Fibroblast of skin of left quadriceps (primary cell): ENCODE data around the gene BMP2K.

Experiments used
- DNase-seq, 2 experiments: peaks; one replicate each; pipeline ENCODE4 v3.0.0-alpha.2; 2013; ENCODE audit warnings: low read depth in 2 of 2

The BMP2K gene

DNA sequence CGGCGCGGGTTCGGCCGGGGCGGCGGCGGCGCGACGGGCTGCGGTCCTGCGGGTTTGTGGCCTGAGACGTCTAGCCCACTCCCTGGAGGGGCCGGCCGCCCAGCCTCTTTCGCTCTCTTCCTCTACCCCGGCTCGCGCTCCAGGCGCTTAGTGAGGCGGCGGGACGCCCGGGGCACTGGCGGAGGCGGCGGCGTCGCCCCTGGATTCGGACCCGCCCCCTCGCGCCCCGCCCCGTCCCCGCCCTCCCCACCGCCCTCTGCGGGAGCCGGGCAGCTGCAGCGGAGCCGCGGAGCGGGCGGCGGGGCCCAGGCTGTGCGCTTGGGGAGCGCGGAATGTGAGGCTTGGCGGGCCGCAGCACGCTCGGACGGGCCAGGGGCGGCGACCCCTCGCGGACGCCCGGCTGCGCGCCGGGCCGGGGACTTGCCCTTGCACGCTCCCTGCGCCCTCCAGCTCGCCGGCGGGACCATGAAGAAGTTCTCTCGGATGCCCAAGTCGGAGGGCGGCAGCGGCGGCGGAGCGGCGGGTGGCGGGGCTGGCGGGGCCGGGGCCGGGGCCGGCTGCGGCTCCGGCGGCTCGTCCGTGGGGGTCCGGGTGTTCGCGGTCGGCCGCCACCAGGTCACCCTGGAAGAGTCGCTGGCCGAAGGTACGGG, at the start of gene BMP2K:
Gene BMP2K, plus strand, starts transcription at position 272 of the 650 bp plus-strand sequence. Its CDS starts 194 bp downstream, at position 466.
- DNase-seq = peak; percentile 61 to 63

DNA sequence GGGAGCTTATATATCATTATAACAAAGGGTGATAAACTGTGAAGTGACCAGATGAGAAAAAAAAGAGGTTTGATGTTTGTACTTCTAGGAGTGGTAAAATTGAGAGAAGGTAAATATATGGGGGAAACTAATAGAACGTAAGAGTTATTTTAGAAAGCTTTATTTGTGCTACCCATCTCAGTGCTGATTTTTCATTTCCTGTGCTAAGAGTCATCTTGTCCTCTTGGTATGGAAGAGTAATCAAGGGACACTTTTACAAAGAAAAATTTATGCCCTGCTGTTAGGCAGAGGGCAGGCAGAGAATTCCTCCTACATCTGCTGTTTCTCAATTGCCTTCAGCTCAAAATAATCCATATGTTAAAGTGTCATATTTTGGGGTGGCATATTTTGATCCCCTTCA, 49.6 kb upstream of the BMP2K start:
- no peak for DNase-seq

DNA sequence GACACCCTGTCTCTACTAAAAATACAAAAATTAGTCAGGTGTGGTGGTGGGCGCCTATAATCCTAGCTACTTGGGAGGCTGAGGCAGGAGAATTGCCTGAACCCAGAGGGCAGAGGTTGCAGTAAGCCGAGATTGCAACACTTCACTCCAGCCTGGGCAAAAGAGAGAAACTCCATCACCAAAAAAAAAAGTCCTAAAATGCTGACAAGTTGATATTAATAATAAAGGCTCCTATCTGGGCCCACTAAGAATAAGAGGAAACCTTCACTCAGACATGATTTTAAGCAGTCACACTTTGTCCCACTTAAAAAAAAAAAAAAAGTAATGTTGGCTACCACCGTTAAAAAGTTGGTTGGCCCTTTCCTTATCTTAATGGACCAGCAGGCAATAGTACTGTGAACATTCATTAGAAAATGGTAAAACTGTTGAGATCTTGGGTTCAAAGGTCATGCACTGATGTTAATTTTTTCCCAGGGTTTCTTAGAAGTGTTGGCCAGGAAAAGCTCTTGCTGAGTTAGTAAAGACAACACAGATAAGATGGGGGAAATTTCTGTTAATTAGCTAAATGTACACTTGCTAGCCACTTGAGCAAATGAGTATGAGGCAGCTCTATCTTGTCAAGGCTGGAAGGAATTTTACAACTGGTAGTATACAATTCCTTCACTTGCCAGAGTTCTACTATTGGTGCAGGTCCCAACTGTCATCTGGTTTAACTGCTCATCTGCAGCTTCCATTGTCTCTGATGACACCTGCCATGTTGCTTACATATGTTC, 43.6 kb upstream of the BMP2K start:
- DNase-seq = no peak

DNA sequence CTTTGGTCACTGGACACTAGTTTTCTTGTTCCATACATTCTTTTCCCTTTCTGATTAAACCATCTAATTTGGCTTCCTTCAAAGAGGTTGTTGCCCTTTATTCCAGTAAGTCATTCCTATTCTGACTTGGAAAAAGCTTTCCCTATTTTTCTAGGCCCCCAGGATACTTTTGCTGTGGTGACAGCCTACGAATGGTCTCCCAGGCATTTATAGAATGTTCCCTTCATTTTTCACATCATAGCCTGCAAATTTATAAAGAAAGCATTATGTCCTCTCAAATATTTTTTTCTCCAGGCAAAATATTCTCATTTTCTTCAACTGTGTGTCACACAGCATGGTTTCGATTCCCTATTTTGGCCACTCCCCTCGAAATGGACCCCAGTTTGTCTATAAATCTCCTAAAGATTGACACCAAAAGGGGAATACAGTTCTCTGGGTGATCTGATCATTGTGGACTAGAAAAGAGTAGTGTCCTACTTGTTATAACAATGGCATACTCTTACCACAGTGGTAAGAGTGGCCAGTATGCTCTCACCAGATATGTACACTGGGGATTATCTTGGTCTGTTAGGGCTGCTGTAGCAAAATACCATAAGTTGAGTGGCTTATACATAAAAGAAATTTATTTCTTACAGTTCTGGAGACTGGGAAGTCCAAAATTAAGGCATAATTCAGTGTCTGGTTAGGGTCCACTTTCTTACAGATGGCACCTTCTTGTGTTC, 41.5 kb upstream of the BMP2K start:
- no peak for DNase-seq

DNA sequence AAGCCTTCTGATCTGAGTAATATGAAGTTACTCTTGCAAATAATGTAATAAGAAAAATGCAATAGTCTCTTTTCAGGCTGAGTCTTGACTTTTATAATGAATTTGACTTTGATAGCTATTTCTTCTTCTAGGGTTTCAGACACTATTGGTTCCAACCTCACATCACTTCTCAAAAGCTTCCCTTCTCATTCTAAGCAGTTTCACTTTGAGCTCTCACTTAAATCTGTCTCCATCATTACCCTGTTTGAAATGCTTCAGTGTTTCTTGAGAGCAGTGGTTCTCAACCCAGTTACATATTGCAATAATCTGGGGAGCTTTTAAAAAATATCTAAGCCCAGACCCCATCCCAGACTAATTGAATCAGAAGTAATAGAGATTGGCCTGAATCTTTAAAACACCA, 40.5 kb upstream of the BMP2K start:
- DNase-seq = no peak

DNA sequence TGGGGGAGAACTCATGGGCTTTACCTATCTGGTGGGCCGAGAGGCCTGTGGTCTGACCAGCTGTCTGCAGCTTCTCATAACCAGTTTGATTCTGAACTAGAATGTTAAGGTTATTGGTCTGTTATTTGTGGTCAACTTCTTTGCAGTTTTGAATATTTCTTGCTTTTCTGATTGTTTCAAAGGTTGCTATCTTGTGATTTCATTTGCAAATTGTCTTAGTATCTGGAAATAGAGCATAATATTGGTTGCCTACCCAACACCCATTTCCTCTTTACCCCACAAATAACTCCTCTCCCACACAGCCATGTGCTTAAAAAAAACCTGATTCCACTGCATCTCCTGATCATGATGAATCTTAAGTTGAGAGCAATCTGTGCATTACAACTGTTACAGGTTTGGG, 39.1 kb upstream of the BMP2K start:
- DNase-seq = no peak

DNA sequence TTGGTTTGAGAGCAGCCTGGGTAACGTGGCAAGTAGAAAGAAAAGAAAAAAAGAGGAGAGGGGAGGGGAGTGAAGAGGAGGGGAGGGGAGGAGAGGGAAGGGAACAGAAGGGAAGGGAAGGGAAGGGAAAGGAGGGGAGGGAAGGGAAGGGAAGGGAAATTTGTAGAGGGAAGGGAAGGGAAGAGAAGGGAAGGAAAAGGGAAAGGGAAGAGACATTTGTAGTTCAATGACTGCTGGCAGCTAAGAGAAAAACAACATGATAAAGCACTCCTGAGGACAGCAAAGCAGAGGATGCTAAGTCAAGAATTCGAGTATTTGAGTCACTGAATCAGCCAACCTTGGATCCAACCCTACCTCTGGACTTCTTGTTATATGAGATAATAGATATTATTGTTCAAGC, 38.2 kb upstream of the BMP2K start:
- no peak for DNase-seq

DNA sequence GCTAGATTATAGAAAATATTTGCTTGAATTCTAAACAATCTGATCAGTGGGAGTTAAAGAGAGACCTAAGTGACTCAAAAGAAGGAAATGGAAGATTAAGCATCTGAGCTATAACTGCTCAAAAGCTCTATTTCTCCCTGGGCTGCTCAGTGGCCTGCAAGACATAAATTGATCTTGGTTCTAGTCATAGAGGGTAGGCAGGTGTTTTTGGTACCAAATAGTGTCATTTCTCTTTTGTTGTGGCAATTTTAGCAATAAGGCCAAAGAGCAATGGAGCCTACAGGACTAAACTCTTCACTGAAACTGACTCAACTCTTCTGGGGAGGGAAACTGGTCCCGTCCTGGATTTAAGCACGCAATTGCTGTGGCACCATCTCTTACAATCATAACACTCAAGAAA, 33.9 kb upstream of the BMP2K start:
- DNase-seq = no peak

DNA sequence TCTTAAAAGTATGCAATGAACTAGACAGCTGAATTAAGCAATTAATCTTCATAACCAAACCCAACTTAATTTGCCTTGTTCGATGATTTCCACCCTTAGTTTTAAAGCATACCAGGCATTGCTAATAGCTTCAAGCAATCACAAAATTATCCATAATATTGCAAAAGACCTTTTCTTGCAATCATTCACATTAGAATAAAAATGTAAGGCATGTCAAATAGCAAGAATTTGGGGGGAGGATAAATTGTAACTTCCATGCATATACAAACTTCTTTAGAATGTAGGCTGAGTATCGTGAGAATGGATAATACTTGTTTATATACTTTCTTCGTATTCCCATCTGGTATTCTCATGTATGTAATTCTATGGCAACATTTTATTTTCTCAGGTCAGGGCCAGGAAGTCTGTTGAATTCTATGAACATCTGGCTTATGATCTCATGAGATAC, 28.7 kb upstream of the BMP2K start:
- DNase-seq = peak; percentile 89 to 92

DNA sequence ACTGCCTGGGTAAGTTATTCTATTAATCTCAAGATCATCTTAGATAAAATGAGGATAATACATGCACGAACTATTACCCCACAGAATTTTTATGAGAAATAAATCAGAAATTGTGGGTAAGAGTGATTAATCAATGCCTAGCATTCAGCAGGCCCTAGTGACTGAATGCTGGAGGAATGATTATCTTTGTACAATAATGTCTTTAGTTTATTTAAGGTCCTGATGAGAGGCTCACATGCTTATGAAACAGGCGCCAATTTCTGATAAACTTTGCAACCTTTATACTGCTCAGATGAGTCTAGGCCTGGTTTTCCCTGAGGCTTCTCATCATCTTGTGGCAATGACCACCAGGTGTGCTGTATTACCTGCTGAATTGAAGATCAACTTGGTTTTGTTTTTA, 27.8 kb upstream of the BMP2K start:
- no peak for DNase-seq

DNA sequence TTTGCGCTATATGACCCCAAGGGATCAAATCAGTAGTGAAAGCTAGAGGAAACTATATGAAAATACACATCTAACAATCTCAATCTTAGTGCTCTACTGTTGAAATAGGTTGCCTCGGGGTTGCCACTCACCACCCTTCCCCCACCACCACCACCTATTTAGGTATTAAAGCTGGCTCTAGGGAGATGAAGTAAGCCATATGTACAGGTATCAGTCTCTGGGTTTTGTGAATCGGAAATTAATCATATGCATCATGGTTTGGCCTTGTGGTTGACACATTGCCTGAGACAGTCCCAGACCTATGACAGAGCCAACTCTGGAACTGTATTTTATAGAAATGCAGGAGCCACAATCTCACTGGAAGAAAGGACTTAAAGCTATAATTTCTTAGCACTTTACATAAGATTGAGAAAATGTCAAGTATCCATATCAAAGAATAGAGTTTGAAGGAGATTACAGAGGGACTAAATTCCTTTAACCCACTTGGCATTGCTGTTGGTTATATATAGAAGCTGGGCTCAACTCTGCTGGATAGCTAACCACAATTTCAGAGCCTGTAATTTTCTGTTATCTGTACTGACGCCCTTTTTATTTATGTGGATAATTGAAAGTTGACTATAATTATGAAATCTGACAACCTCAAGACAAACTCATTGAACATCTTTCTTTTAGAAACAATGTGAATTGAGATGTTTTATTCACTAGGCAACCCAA, 26.7 kb upstream of the BMP2K start:
- no peak for DNase-seq

DNA sequence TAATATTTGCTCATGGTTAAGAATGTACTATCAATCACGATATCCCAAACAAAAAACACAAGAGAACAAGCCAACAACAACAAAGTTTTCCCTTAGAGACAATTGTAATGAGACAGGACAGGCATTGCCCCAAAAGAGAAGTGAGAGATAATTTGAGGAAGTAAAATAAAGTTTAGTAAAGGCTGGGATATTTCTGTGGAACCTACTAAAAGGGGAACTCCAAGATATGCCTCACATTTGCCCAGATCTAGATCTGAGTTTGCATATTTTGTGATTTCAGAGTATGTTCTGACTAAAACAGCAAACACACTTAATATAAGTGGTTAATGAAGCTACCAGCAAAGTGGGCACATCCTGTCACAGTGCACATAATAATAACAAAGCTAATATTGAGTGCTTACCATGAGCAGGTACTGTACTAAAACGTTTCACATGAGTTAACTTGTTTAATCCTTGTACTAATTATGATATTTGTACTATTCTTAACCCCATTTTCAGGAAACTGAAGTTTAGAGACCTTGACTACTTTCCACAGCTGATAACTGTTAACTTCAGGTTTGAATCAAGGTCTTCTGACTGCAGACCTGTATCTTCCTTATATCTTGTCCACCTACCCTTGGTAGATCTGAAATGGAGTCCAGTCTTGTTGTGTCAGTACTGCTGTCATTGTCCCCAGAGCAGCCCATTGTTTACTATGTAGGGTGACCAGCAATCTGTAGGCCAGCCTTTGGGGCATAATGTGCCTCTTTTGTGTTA, 26.0 kb upstream of the BMP2K start:
- DNase-seq = no peak

DNA sequence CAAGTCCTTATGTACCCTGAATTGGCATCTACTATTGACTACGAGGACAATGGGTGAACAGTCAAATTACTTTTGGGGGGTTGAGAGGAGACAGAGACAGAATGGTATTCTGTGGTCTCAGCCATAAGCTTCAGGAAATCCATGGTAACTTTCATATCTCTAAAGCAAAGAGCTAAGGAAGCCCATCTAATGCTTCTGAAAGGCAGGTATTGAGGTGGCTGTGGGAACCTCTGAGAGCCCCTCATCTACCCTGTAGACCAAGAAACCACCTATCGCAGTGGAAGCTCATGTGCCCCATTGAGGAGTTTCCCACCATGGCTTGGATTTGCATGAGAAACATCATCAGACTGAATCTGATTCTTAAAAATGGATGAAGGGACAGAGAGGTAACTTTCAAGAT, 23.1 kb upstream of the BMP2K start:
- no peak for DNase-seq

DNA sequence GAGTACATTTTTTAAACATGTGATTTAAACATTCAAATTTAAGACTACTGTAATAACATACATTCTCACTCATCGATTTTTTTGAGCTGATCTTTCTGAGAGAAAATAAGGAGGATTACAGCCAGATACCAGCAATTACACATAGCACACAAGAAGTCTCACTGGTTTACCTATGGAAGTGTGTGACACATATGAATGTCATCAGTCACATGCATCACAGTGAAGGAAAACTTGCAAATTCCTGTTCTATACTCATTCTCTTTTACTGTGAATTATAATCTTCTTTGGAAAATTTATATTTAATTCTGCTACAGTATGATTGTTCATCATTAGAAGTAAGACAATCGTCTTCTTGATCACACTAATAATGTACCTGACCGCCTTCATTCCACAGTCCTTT, 21.3 kb upstream of the BMP2K start:
- no peak for DNase-seq

DNA sequence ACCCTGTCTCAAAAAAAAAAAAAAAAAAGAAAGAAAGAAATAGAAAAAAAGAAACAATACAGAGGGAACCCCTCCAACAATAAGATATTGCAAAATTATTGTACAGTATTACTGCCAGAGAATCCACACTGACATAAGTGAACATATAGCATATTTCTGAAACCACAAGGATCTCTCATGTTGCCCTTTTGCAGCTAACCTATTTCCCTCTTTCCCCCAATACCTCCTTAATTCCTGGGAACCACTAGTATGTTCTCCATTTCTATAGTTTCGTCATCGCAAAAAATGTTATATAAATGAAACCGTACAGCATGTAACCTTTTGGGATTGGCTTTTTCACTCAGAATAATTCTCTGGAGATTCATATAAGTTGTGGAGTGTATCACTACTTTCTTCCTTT, 20.0 kb upstream of the BMP2K start:
- peak in 1 of 2 experiments; percentile 45 for DNase-seq

DNA sequence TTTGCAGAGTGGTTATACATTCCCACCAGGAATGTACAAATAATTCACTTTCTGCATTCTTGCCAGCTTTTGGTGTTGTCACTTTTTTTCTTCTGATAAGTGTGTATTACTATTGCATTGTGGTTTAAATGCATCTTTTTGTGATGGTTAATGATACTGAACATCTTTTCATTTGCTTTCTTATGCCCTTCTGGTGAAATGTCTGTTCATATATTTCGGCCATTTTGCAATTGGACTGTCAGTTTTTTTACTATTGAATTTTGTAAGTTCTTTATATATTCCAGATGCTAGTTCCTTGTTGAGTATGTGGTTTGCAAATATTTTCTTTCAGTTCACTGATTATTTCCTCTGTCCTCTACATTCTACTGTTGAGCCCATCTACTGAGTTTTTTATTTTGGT, 19.4 kb upstream of the BMP2K start:
- no peak for DNase-seq

DNA sequence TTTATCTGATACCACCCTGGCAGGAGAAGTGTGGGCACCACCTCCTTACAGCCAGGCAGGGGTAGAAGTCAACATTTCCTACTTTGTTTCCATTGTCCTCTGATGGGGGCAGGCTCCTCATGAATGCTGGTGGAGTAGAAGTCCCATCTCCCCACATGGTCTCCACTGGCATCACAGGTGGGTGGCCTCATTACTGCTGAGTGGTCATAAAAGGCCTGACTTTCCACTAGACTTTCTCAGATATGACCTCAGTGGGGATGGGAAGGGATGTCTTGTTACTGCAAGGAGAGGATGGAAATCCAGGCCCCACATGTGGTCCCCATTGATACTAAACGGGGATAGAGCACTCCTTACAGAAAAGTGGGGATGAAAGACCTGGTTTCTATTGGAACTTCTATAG, 18.6 kb upstream of the BMP2K start:
- DNase-seq = no peak

DNA sequence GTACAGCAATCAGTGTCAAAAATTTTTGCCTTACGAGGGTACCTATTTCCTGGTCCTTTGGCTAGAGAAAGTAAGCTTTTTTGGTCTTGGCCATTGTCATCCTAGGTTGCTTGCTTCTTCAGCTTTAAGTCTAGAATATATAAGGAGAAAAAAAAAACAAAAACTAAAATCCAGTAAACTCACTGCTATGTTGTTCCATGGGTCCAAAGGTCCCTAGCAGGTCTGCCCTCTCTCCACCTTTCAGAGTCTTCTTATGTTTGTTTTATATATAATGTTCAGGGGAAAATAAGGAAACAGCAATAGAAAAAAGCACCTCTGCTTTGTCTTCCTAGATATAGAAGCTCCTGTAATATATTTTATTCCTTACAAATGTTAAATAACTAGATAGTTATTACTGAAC, 18.1 kb upstream of the BMP2K start:
- no peak for DNase-seq

DNA sequence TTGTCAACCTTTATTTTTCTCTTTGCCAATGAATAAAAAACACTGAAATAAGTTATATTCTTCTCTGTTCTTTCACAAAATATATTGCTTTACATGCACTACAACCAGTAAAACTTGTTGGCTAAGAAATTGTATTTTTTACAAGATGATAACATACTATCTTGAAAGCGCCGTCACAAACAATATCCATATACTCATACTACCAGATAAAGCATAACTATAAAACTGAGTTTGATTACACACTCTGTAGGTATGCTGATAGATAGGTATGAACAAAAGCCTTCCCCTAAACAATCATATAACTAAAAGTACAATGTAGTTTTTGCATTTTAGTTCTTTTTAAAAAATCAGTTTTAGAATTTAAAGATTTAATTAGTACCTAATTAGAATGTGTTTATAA, 13.6 kb upstream of the BMP2K start:
- no peak for DNase-seq

DNA sequence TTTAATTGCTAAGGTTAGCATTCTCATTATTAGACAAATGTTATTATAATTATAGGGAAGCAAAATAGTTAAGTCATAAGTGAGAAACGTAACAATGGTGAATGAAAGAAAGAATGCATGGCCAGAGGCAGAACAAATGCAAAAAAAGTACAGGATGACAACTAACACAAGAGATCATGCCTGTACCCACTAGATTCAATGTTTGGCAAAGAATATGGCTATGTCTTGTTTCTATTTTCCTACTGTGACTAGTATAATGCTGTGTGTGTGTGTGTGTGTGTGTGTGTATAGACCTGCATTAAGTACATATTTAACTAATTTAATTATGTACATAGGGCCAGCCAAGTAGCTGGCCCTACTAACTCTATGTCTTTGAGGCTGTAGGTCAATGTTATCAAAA, 12.9 kb upstream of the BMP2K start:
- no peak for DNase-seq

DNA sequence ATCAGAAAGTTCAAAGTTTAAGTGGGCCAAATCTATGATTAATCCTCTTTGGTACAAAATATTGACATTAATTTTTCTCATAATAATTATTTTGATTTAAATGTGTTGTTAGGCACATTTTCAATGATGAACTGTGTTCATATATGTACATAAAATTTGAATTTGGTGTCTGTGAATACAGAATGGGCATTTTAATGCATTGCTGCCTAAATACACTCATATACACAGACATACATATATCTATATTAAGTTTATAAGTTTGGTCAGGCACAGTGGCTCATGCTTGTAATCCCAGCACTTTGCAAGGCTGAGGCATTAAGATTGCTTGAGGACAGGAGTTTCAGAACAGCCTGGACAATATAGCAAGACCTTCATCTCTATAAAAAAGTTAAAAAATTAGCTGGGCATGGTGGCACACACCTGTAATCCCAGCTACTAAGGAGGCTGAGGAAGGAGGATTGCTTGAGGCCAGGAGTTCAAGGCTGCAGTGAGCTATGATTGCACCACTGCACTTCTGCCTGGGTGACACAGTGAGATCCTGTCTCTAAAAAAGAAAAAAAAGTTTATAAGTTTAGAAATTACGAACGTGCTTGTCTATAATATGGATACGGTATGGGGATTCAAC, 12.3 kb upstream of the BMP2K start:
- DNase-seq = no peak
